Smooth muscle cell (in vitro differentiated cells): ENCODE results near the gene AP5Z1. TPM values are rescaled to one million over a fixed set of nuclear protein-coding genes. Genes with fewer than 3 reads are reported as not detected.

Experiments used
- DNase-seq: peaks from one replicate; lab custom pipeline; 2025; ENCODE audit not compliant: unreplicated experiment; lab: John Stamatoyannopoulos, UW
- H2AFZ ChIP-seq: fragments of 200-600 bp; sonication (generic); 2 replicates; pipeline ENCODE4 v1.6.0; 2016; ENCODE audit warnings: antibody characterized with exemption, low read depth, mild to moderate bottlenecking
- H3F3A ChIP-seq: fragments of 200-600 bp; sonication (generic); 2 replicates; pipeline ENCODE4 v1.6.0; 2017; ENCODE audit warnings: antibody characterized with exemption, low read depth
- H3K27ac ChIP-seq: fragments of 200-600 bp; sonication (generic); 2 replicates; pipeline ENCODE4 v1.5.1; 2016; ENCODE audit warnings: low read depth, mild to moderate bottlenecking
- H3K27me3 ChIP-seq: fragments of 200-600 bp; sonication (generic); 2 replicates; pipeline ENCODE4 v1.6.1; 2016; ENCODE audit warnings: low read depth, mild to moderate bottlenecking
- H3K36me3 ChIP-seq: fragments of 200-600 bp; sonication (generic); 2 replicates; pipeline ENCODE4 v1.5.1; 2016; ENCODE audit warnings: low read depth
- H3K4me1 ChIP-seq: fragments of 200-600 bp; sonication (generic); 2 replicates; pipeline ENCODE4 v1.5.1; 2016; ENCODE audit warnings: low read depth
- H3K4me2 ChIP-seq: fragments of 200-600 bp; sonication (generic); 2 replicates; pipeline ENCODE4 v1.6.0; 2016; ENCODE audit warnings: mild to moderate bottlenecking
- H3K4me3 ChIP-seq: fragments of 200-600 bp; sonication (generic); 2 replicates; pipeline ENCODE4 v1.5.1; 2016; ENCODE audit warnings: mild to moderate bottlenecking
- H3K79me2 ChIP-seq: fragments of 200-600 bp; sonication (generic); 2 replicates; pipeline ENCODE4 v1.6.0; 2016; ENCODE audit warnings: low read depth, mild to moderate bottlenecking
- H3K9ac ChIP-seq: fragments of 200-600 bp; sonication (generic); 2 replicates; pipeline ENCODE4 v1.6.0; 2016; ENCODE audit warnings: low read depth
- H3K9me3 ChIP-seq: fragments of 200-600 bp; sonication (generic); replicated peaks from 2 replicates; pipeline ENCODE4 v1.5.1; 2016; ENCODE audit warnings: low read depth
- H4K20me1 ChIP-seq: fragments of 200-600 bp; sonication (generic); 2 replicates; pipeline ENCODE4 v1.6.0; 2016; ENCODE audit warnings: low read depth
- WGBS: methylation state at CpG from one replicate; pipeline ENCODE4 v1.1.7; 2016; ENCODE audit warnings: low lambda C conversion rate; 5-methylcytosine and 5-hydroxymethylcytosine counted together
- polyA plus RNA-seq: library from polyadenylated mRNA; unstranded; fragments of >200 nt; fragmentation: Nextera tagmentation; extraction: Ambion mirVana; gene quantifications from 2 replicates; pipeline ENCODE4 v1.2.1, GENCODE V29; 2016
- total RNA-seq: library from RNA; depleted of rRNA; stranded (reverse); fragments of >200 nt; gene quantifications from 2 replicates; pipeline ENCODE4 v1.2.3, GENCODE V29; 2014
- TF ChIP-seq, protein P1 (sequence below): fragments of 200-600 bp; sonication (generic); IDR thresholded peaks from 2 replicates; pipeline ENCODE4 v1.5.1; 2017; ENCODE audit warnings: borderline replicate concordance, mild to moderate bottlenecking, antibody characterized with exemption; ENCODE audit not compliant: insufficient read depth, poor library complexity, severe bottlenecking

AP5Z1 gene
- total and polyA plus RNA-seq, 2 experiments from 2014 or later = 16.6 to 37.6 TPM

DNA sequence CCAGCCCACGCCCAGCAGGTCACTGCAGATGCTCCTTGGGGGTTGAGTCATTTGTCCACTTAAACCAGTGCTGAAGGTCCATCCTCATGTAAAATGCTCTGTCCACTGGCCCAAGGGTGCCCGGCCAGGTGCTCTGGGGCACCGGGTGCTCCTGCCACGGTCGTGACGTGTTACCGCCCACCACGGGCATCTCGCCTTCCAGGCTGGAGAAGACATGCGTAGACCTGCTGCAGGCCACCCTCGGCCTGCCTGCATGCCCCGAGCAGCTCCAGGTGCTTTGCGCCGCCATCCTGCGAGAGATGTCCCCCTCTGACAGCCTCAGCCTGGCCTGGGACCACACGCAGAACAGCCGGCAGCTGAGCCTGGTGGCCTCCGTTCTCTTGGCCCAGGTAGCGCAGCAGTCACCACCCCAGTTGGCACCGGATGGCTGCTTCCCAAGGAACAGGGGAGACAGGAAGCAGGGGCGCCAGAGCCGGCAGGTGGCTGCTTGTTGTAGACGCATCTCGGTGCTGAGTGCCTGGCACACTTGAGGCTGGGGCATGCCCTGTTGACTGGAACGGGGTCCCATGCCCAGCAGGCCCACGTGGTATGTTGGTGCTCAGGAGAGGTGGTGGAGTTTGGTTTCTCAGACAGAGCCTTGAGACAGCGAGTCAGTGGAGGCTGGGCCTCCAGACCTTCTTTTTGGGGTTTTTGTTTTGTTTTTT lies 6.1 kb downstream of the AP5Z1 start:
- Histone ChIP-seq H3K27ac (no peak overlapping the region), H3F3A (no peaks in the 10 kb centered on the region), H3K4me1 (no peaks in the 10 kb centered on the region), H3K27me3 (no peaks in the 10 kb centered on the region), H3K4me2 (no peak overlapping the region), H3K9me3 (no peaks in the 10 kb centered on the region), H3K9ac (no peak overlapping the region), H4K20me1 (peaks cover 31% of the 10 kb centered on the region), H3K36me3 (no peaks in the 10 kb centered on the region), H2AFZ (no peak overlapping the region), H3K4me3 (no peak overlapping the region), H3K79me2 (peaks cover 38% of the 10 kb centered on the region)
- no peak for DNase-seq
- TF ChIP-seq, protein P1, sequence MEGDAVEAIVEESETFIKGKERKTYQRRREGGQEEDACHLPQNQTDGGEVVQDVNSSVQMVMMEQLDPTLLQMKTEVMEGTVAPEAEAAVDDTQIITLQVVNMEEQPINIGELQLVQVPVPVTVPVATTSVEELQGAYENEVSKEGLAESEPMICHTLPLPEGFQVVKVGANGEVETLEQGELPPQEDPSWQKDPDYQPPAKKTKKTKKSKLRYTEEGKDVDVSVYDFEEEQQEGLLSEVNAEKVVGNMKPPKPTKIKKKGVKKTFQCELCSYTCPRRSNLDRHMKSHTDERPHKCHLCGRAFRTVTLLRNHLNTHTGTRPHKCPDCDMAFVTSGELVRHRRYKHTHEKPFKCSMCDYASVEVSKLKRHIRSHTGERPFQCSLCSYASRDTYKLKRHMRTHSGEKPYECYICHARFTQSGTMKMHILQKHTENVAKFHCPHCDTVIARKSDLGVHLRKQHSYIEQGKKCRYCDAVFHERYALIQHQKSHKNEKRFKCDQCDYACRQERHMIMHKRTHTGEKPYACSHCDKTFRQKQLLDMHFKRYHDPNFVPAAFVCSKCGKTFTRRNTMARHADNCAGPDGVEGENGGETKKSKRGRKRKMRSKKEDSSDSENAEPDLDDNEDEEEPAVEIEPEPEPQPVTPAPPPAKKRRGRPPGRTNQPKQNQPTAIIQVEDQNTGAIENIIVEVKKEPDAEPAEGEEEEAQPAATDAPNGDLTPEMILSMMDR = no peak
- WGBS = over 99% methylated on average over 27 of the region's 27 CpGs

DNA sequence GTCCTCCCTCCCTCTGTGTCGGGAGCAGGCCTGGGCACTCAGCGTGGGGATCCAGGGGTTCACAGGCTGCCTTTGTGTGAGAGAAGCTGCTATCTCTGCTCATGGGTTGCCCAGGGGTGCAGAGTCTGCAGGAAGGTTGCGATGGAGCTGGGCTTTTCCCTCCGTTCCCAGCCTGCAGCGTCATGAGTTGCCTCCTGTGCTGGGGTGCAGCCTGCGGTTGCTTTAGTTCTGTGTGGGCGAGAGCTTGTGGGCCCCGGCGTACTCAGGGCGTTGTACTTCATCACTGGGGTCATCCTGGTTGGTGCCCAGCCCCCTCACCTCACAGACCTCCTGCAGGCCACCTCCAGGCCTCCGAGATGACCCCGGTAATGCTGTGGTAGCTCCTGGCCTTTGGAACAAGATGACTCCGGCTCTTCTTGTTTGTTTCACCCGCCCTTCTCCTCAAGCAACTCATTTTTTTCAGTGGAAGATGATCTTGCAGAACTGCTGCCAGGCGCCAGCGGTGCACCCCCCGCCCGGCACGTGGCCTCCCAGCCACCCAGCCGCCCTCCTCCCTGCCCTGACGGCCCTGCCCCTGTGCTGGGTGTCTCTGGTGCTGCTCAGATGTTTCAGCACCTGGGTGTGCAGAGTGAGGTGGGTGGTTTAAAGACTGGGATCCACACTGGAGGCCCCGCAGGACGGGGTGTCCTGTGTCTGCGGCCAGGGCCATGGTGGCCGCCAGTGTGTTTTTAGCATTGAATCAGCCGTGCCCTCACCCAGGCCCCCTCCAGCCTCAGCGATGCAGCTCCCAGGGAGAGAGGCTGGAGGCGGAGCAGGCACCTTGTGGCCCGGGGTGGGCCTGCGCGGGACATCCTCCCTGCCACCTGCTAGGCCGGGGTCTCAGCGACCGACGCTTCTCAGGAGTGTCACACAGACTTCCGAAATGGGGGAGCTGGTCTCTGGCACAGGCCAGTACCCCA lies 7.2 kb downstream of the AP5Z1 start:
- TF ChIP-seq, protein P1 = no peak
- Histone ChIP-seq H4K20me1 (peaks cover 31% of the 10 kb centered on the region), H3K4me3 (no peak overlapping the region), H2AFZ (no peak overlapping the region), H3K27ac (no peak overlapping the region), H3K79me2 (peaks cover 27% of the 10 kb centered on the region), H3K36me3 (no peaks in the 10 kb centered on the region), H3F3A (no peaks in the 10 kb centered on the region), H3K9me3 (no peaks in the 10 kb centered on the region), H3K9ac (no peak overlapping the region), H3K4me1 (no peaks in the 10 kb centered on the region), H3K27me3 (no peaks in the 10 kb centered on the region), H3K4me2 (no peak overlapping the region)
- 98% methylated on average over 36 of the region's 36 CpGs for WGBS
- DNase-seq = no peak

DNA sequence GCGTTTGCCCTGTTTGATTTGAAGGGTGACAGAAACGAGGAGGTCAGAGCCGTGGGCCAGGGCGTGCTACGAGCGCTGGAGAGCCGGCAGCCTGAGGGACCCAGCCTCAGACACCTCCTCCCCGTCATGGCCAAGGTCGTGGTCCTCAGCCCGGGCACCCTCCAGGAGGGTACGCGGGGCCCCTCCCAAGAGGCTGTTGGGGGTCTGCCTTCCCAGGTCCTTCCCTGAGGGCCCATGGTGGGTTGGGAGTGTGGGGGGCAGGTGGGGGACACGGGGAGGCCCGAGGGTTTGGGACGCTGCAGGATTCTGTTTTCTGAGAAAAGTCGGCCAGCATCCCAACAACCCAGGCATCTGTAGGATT lies 7.8 kb downstream of the AP5Z1 start:
- H4K20me1 ChIP-seq = peaks cover 30% of the 10 kb centered on the region
- H3K79me2 ChIP-seq = peaks cover 21% of the 10 kb centered on the region
- 89% methylated on average over 6 of the region's 16 CpGs for WGBS
- no peak overlapping the region for H3K9ac ChIP-seq
- no peaks in the 10 kb centered on the region for H3K36me3 ChIP-seq
- H3K4me1 ChIP-seq = no peaks in the 10 kb centered on the region
- no peaks in the 10 kb centered on the region for H3K9me3 ChIP-seq
- H2AFZ ChIP-seq = no peak overlapping the region
- H3K4me2 ChIP-seq = no peak overlapping the region
- no peaks in the 10 kb centered on the region for H3K27me3 ChIP-seq
- TF ChIP-seq, protein P1 = no peak
- no peak for DNase-seq
- no peak overlapping the region for H3K4me3 ChIP-seq
- H3F3A ChIP-seq = no peaks in the 10 kb centered on the region
- no peak overlapping the region for H3K27ac ChIP-seq
